Psoas muscle (tissue), 8 donors: Measurements from ENCODE around the gene RPL10. TPM values are rescaled to one million over a fixed set of nuclear protein-coding genes. Genes with fewer than 3 reads are reported as not detected.
A peak's percentile ranks its signal among the peaks of the same experiment; 100 is the strongest.
"Not testable (repeated sequence)": the region's sequence is repeated elsewhere in the genome, so short reads cannot be mapped to it uniquely, and the experiment has no call there.

ENCODE experiments used
- ATAC-seq, 4 donors: fragments of 200-7000 bp; cut with Tn5 transposase; one replicate each; pipeline ENCODE4 v1.9.1; 2020; ENCODE audit warnings: moderate library complexity in 3 of 4, mild to moderate bottlenecking in 2 of 4
- DNase-seq, 2 donors: peaks; one replicate each; pipeline ENCODE4 v3.0.0-alpha.2; 2020
- H3K27ac ChIP-seq: fragments of 200-600 bp; one replicate; pipeline ENCODE4 v1.8.0; 2022
- H3K27me3 ChIP-seq, 3 donors: fragments of 200-600 bp in 1 of 3; one replicate each; pipeline versions ENCODE4 v1.6.1 to v1.8.0; 2013 to 2022; ENCODE audit warnings: low read length in 2 of 3, mild to moderate bottlenecking in 2 of 3, moderate library complexity in 1 of 3; ENCODE audit not compliant: insufficient read depth in 3 of 3
- H3K36me3 ChIP-seq, 2 donors: fragments of 200-600 bp in 1 of 2; one replicate each; pipeline versions ENCODE4 v1.6.1 to v1.8.0; 2013 to 2022; ENCODE audit warnings: low read depth in 1 of 2, mild to moderate bottlenecking in 1 of 2, moderate library complexity in 1 of 2; ENCODE audit not compliant: insufficient read depth in 1 of 2
- H3K4me1 ChIP-seq: fragments of 200-600 bp; one replicate; pipeline ENCODE4 v1.8.0; 2022
- H3K4me3 ChIP-seq: fragments of 200-600 bp; one replicate; pipeline ENCODE4 v1.8.0; 2022; ENCODE audit warnings: mild to moderate bottlenecking
- H3K9me3 ChIP-seq: fragments of 200-600 bp; one replicate; pipeline ENCODE4 v1.8.0; 2022
- CTCF ChIP-seq: fragments of 200-600 bp; IDR thresholded peaks from one replicate; pipeline ENCODE4 v1.8.0; 2022; ENCODE audit warnings: antibody characterized with exemption
- WGBS, 3 donors: extraction: QIAGEN DNeasy Blood & Tissue Kit; methylation state at CpG; one replicate each; pipeline versions ENCODE4 v1.1.6 to v1.1.7; 2013; 5-methylcytosine and 5-hydroxymethylcytosine counted together
- intact Hi-C, 2 donors: fragments of 100-400 bp; cut with DNase I; formaldehyde crosslinking; loops; one replicate each; pipeline versions ENCODE4 v1.11.0 to v1.14.2; 2022
- polyA plus RNA-seq, 3 donors: library from polyadenylated mRNA; stranded (reverse); fragments of 200-250 nt; gene quantifications; one replicate each; pipeline ENCODE4 v1.2.3, GENCODE V29; 2013
- total RNA-seq, 4 donors: library from RNA; stranded (reverse); fragmentation: NEBNext Ultra II Directional in 2 of 4; extraction: Animal tissue kit (Norgen Biotek cat#: 25700) in 2 of 4; gene quantifications; one replicate each; pipeline versions ENCODE4 v1.2.1 to v1.2.4, GENCODE V29; 2021 to 2023
- donor health status: healthy with polysubstance abuse.
- donor health status: DM: no; HTN: no; CAD: no; lungs with moderate emphysema.
- donor health status: Bipolar disorder and iron deficiency.
- donor health status: healthy.
- donor health status: DM: yes; HTN: yes; CAD: no.
- donor health status: DM: no; HTN: no; CAD: no.
- donor health status: DM: no; HTN: no; CAD: no.
- donor health status: DM: yes; HTN: yes; CAD: no.

RPL10 gene
- total and polyA plus RNA-seq, 7 donors = 1,403 to 5,433 (median 2,633) TPM

- intact Hi-C loops, H3K27ac ChIP-seq: not testable (repeated sequence)
- 1 to 52% methylated on average over 15 to 18 of the region's 121 CpGs; no CpG with 5 or more reads in 1 of the 3 donors for WGBS, 3 donors
These were observed 8.1 kb upstream of the RPL10 start for GRCh38 chrX:154389812-154390747.

GRCh38 chrX:154396363-154396762 lies 1.8 kb upstream of the RPL10 start:
- intact Hi-C loops = not testable (repeated sequence)
- 84 to 92% (median 86%) methylated on average over 11 to 17 of the region's 17 CpGs for WGBS, 3 donors
- peak overlapping the region; percentile 83 for H3K4me3 ChIP-seq

More at GRCh38 chrX:154389812-154390747, 8.1 kb upstream of the RPL10 start:
- not testable (repeated sequence) for H3K4me1 ChIP-seq, H3K9me3 ChIP-seq, H3K27me3 ChIP-seq, H3K4me3 ChIP-seq, H3K36me3 ChIP-seq
- DNase-seq = peak in 1 of 2 donors; percentile 54
- peak; percentile 89 to 91 (median 90) for ATAC-seq

GRCh38 chrX:154396973-154397887 lies 947 bp upstream of the RPL10 start:
- Histone ChIP-seq H3K4me1 (no peaks in the 10 kb centered on the region), H3K27ac (peak overlapping the region; percentile 97), H3K4me3 (peak overlapping the region; percentile 83), H3K36me3 (peaks cover 3 to 23% of the 10 kb centered on the region in 2 donors), H3K9me3 (no peaks in the 10 kb centered on the region), H3K27me3 (no peaks in the 10 kb centered on the region)
- ATAC-seq (peak; percentile 74 to 75 (median 75)), DNase-seq (peak; percentile 84 to 88)
- TF ChIP-seq CTCF = no peak
- 3 to 35% (median 7%) methylated on average over 30 to 53 of the region's 53 CpGs for whole genome bisulfite sequencing, 3 donors
- intact Hi-C loops = no loop called here

More at GRCh38 chrX:154396363-154396762, 1.8 kb upstream of the RPL10 start:
- not testable (repeated sequence) for H3K27me3 ChIP-seq, ATAC-seq, H3K4me1 ChIP-seq, H3K9me3 ChIP-seq, DNase-seq
- Histone ChIP-seq H3K27ac (peak overlapping the region; percentile 97), H3K36me3 (peaks cover 3 to 23% of the 10 kb centered on the region in 2 donors)

GRCh38 chrX:154398668-154399526 lies 720 bp downstream of the RPL10 start:
- intact Hi-C loops = no loop called here
- peak; percentile 51 to 76 (median 62) for ATAC-seq
- peak; percentile 75 for TF ChIP-seq CTCF
- DNase-seq = peak; percentile 89 to 95
- peak overlapping the region; percentile 97 for H3K27ac ChIP-seq
- peaks cover 3 to 33% of the 10 kb centered on the region in 2 donors for H3K36me3 ChIP-seq
- peak overlapping the region; percentile 83 for H3K4me3 ChIP-seq
- H3K9me3 ChIP-seq = no peaks in the 10 kb centered on the region
- 0 to 33% (median 0%) methylated on average over 49 of the region's 49 CpGs for WGBS, 3 donors
- H3K4me1 ChIP-seq = no peaks in the 10 kb centered on the region
- no peaks in the 10 kb centered on the region for H3K27me3 ChIP-seq
